Activated CD4-positive, alpha-beta memory T cell treated with anti-CD3 and anti-CD28 coated beads for 36 hours (primary cell): ENCODE data around the gene MAST3. TPM values are rescaled to one million over a fixed set of nuclear protein-coding genes. Genes with fewer than 3 reads are reported as not detected.
A peak's percentile ranks its signal among the peaks of the same experiment; 100 is the strongest.
"Not testable (repeated sequence)": the region's sequence is repeated elsewhere in the genome, so short reads cannot be mapped to it uniquely, and the experiment has no call there.

ENCODE experiments used
- CTCF ChIA-PET: fragments of 350-600 bp; sonication (Branson Sonifier 250); formaldehyde crosslinking; loops from one replicate; lab custom pipeline; 2021; ENCODE audit warnings: antibody characterized with exemption, inconsistent platforms; lab: Charles Lee
- POLR2A ChIA-PET: fragments of 350-600 bp; sonication (Branson Sonifier 250); formaldehyde crosslinking; loops from one replicate; lab custom pipeline; 2021; ENCODE audit warnings: antibody characterized with exemption; lab: Charles Lee
- DNase-seq: peaks from one replicate; pipeline ENCODE4 v3.0.0-alpha.2; 2020
- H3K27ac Mint-ChIP-seq: one replicate; pipeline ENCODE4 v1.8.0; 2021; ENCODE audit warnings: mixed read lengths
- H3K27me3 Mint-ChIP-seq: one replicate; pipeline ENCODE4 v1.8.0; 2021; ENCODE audit warnings: mixed read lengths
- H3K36me3 Mint-ChIP-seq: one replicate; pipeline ENCODE4 v1.8.0; 2021; ENCODE audit warnings: mixed read lengths
- H3K4me1 Mint-ChIP-seq: one replicate; pipeline ENCODE4 v1.8.0; 2021; ENCODE audit warnings: low read depth, mixed read lengths
- H3K4me3 Mint-ChIP-seq: one replicate; pipeline ENCODE4 v1.8.0; 2021; ENCODE audit warnings: mild to moderate bottlenecking, mixed read lengths
- H3K9me3 Mint-ChIP-seq: one replicate; pipeline ENCODE4 v1.8.0; 2021; ENCODE audit warnings: mixed read lengths
- intact Hi-C: fragments of 100-400 bp; cut with micrococcal nuclease; formaldehyde crosslinking; loops from one replicate; pipeline ENCODE4 v1.15.1; 2023
- total RNA-seq, 2 experiments: library from RNA; stranded (reverse); gene quantifications; one replicate each; pipeline ENCODE4 v1.2.3, GENCODE V29; 2021

Gene MAST3
- total RNA-seq, 2 experiments from 2014 or later, result 22.5 to 23.8 TPM

- intact Hi-C loops, result no loop called here
- H3K9me3 Mint-ChIP-seq, result no peaks in the 10 kb centered on the region
- CTCF ChIA-PET, result interaction anchor here (1.7 kb wide), 1 partner anchor 12 kb away, joined by 5 read pairs; no protein-coding TSS in a partner anchor
Observed at GRCh38 chr19:18155095-18156087, 57.8 kb downstream of the MAST3 start.

GRCh38 chr19:18156268-18156667, 58.7 kb downstream of the MAST3 start:
- POLR2A ChIA-PET, result no interaction called here
- Mint-ChIP-seq H3K27ac (no peak overlapping the region), H3K4me1 (peaks cover 21% of the 10 kb centered on the region), H3K36me3 (no peaks in the 10 kb centered on the region), H3K27me3 (no peaks in the 10 kb centered on the region), H3K4me3 (no peak overlapping the region), H3K9me3 (no peaks in the 10 kb centered on the region)
- intact Hi-C loops, result no loop called here
- DNase-seq, result no peak
- CTCF ChIA-PET, result interaction anchor here (1.7 kb wide), 1 partner anchor 11 kb away, joined by 5 read pairs; no protein-coding TSS in a partner anchor

More at GRCh38 chr19:18155095-18156087, 57.8 kb downstream of the MAST3 start:
- no peak overlapping the region for H3K27ac Mint-ChIP-seq
- H3K4me1 Mint-ChIP-seq, result peaks cover 24% of the 10 kb centered on the region
- no peak for DNase-seq
- H3K27me3 Mint-ChIP-seq, result no peaks in the 10 kb centered on the region
- no peak overlapping the region for H3K4me3 Mint-ChIP-seq
- POLR2A ChIA-PET, result no interaction called here
- no peaks in the 10 kb centered on the region for H3K36me3 Mint-ChIP-seq

GRCh38 chr19:18156841-18157464, 59.4 kb downstream of the MAST3 start:
- peaks cover 16% of the 10 kb centered on the region for H3K4me1 Mint-ChIP-seq
- H3K9me3 Mint-ChIP-seq, result no peaks in the 10 kb centered on the region
- H3K27ac Mint-ChIP-seq, result no peak overlapping the region
- POLR2A ChIA-PET, result no interaction called here
- H3K36me3 Mint-ChIP-seq, result no peaks in the 10 kb centered on the region
- no peak overlapping the region for H3K4me3 Mint-ChIP-seq
- intact Hi-C loops, result no loop called here
- CTCF ChIA-PET, result no interaction called here
- no peak for DNase-seq
- H3K27me3 Mint-ChIP-seq, result no peaks in the 10 kb centered on the region

DNA sequence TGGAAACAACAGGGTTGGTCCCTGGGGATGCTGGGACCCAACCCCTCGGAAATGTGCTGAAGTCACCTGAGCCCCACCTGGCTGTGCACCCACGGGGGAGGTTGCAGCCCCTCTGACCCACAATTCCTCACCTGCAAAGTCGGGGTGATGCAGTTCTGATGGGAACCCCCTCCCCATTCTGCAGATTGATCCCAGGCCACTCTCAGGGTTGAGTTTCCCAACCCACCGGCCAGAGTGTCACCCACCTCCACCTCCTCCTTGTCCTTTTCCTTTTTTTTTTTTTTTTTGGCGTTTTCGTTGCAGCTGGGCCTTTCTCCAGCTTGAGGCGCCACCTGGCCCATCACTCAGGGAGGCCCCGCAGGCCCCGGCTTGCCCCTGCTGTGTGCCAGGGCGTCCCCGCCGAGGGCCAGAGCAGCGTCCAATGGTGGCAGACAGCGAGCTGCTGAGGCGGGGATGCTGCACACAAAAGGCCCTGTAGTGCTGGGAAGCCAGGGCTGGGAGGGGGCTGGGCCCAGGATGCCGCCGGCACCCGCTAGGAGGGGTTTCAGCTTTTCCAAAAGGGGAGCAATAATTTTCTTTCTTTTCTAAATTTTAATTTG, 60.0 kb downstream of the MAST3 start:
- H3K9me3 Mint-ChIP-seq, result no peaks in the 10 kb centered on the region
- POLR2A ChIA-PET, result interaction anchor here (0.6 kb wide), 1 partner anchor 67 kb away, joined by 3 read pairs; no protein-coding TSS in a partner anchor
- DNase-seq, result no peak
- no peaks in the 10 kb centered on the region for H3K27me3 Mint-ChIP-seq
- H3K27ac Mint-ChIP-seq, result no peak overlapping the region
- no peaks in the 10 kb centered on the region for H3K36me3 Mint-ChIP-seq
- H3K4me3 Mint-ChIP-seq, result no peak overlapping the region
- peaks cover 15% of the 10 kb centered on the region for H3K4me1 Mint-ChIP-seq
- intact Hi-C loops, result no loop called here
- CTCF ChIA-PET, result interaction anchor here (0.5 kb wide), 1 partner anchor 584 kb away, joined by 3 read pairs; no protein-coding TSS in a partner anchor

- POLR2A ChIA-PET, result interaction anchor here (0.6 kb wide), 1 partner anchor 66 kb away, joined by 3 read pairs; no protein-coding TSS in a partner anchor
- no peak overlapping the region for H3K4me3 Mint-ChIP-seq
- peaks cover 15% of the 10 kb centered on the region for H3K4me1 Mint-ChIP-seq
- no peak overlapping the region for H3K27ac Mint-ChIP-seq
- DNase-seq, result no peak
- CTCF ChIA-PET, result no interaction called here
- intact Hi-C loops, result no loop called here
- H3K36me3 Mint-ChIP-seq, result peaks cover 3% of the 10 kb centered on the region
- H3K27me3 Mint-ChIP-seq, result no peaks in the 10 kb centered on the region
- H3K9me3 Mint-ChIP-seq, result no peaks in the 10 kb centered on the region
Observed at GRCh38 chr19:18158467-18158866, 60.9 kb downstream of the MAST3 start.

GRCh38 chr19:18159059-18159616, 61.6 kb downstream of the MAST3 start:
- H3K9me3 Mint-ChIP-seq, H3K36me3 Mint-ChIP-seq, intact Hi-C loops, H3K27ac Mint-ChIP-seq, DNase-seq, H3K27me3 Mint-ChIP-seq, CTCF ChIA-PET, H3K4me3 Mint-ChIP-seq, POLR2A ChIA-PET: not testable (repeated sequence)
- H3K4me1 Mint-ChIP-seq, result peaks cover 11% of the 10 kb centered on the region

DNA sequence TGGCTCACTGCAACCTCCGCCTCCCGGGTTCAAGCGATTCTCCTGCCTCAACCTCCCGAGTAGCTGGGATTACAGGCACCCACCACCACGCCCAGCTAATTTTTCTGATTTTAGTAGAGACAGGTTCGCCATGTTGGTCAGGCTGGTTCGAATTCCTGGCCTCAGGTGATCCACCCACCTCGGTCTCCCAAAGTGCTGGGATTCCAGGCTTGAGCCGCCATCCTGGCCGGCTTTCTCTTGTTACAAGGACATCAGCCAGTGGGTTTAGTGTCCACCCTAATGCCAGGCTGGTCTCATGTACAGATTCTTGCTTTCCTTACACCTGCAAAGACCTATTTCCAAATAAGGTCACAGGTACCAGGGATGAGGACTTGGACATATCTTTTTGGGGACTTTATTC, 62.2 kb downstream of the MAST3 start:
- ChIA-PET POLR2A (interaction anchor here (2.2 kb wide), 1 partner anchor 8 kb away, joined by 8 read pairs; the partner anchor contains the start of gene PIK3R2), CTCF (interaction anchor here (1.0 to 2.3 kb wide), 7 partner anchors 8 to 92 kb away, joined by 3 to 16 read pairs (median 7); partner anchors contain the start of genes MPV17L2 and PIK3R2)
- Mint-ChIP-seq H3K36me3 (peaks cover 3% of the 10 kb centered on the region), H3K27me3 (no peaks in the 10 kb centered on the region), H3K27ac (no peak overlapping the region), H3K4me1 (peaks cover 6% of the 10 kb centered on the region), H3K4me3 (no peak overlapping the region), H3K9me3 (no peaks in the 10 kb centered on the region)
- DNase-seq, result no peak
- intact Hi-C loops, result loop anchor here (2.0 kb wide), 1 partner anchor 65 kb away; no protein-coding TSS in a partner anchor

DNA sequence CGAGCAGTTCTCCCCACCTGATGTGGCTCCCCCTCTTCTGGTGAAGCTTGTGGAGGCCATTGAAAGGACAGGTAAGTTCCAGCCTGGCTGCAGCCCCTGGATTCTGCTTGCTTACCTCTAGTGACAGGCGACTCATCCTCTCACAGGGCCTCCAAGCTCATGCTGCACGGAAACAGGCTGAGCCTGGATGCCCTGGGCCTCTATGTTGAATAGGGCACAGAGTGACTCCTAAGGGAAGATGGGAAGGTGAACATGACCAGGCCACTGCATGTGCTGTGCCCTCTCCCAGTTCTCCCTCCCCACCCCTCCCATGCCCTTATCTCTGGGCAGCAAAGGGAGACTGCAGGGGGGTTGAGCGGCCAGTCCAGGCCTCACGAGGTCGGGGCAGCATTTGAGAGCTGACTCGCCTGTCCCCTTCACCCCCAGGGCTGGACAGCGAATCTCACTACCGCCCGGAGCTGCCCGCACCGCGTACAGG, 63.0 kb downstream of the MAST3 start:
- no peaks in the 10 kb centered on the region for H3K27me3 Mint-ChIP-seq
- peak; percentile 32 for DNase-seq
- H3K36me3 Mint-ChIP-seq, result peaks cover 4% of the 10 kb centered on the region
- peaks cover 4% of the 10 kb centered on the region for H3K4me1 Mint-ChIP-seq
- H3K27ac Mint-ChIP-seq, result peak overlapping the region; percentile 38
- no peaks in the 10 kb centered on the region for H3K9me3 Mint-ChIP-seq
- intact Hi-C loops, result loop anchor here (2.0 kb wide), 1 partner anchor 64 kb away; no protein-coding TSS in a partner anchor
- ChIA-PET CTCF (interaction anchor here (0.9 to 2.3 kb wide), 10 partner anchors 9 to 118 kb away, joined by 3 to 16 read pairs (median 4); partner anchors contain the start of genes MAST3, MPV17L2 and PIK3R2), POLR2A (interaction anchor here (0.8 to 2.2 kb wide), 2 partner anchors 9 to 158 kb away, joined by 3 to 8 read pairs; partner anchors contain the start of gene PIK3R2)
- peak overlapping the region; percentile 64 for H3K4me3 Mint-ChIP-seq

DNA sequence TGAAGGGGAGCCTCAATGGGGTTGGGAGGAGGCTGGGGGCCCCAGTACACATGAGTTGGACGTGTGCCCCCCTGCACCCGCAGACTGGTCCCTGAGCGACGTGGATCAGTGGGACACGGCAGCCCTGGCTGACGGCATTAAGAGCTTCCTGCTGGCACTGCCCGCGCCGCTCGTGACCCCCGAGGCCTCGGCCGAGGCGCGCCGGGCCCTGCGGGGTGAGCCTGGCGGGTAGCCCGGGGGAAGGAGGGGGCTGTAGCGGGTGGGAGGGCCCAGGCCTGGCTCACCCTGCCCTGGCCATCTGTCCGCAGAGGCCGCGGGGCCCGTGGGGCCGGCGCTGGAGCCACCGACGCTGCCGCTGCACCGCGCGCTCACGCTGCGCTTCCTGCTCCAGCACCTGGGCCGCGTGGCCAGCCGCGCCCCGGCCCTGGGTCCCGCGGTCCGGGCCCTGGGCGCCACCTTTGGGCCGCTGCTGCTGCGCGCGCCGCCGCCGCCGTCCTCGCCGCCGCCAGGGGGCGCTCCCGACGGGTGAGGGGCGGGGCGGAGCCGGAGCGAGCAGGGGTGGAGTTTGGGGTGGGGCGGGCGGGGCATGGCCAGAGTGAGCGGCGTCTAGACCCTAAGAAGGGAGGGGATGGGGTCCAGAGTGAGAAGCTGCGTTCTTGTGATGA, 63.5 kb downstream of the MAST3 start:
- Mint-ChIP-seq H3K4me3 (peak overlapping the region; percentile 64), H3K9me3 (no peaks in the 10 kb centered on the region), H3K27ac (no peak overlapping the region), H3K4me1 (peaks cover 4% of the 10 kb centered on the region), H3K36me3 (peaks cover 10% of the 10 kb centered on the region), H3K27me3 (no peaks in the 10 kb centered on the region)
- CTCF ChIA-PET, result interaction anchor here (0.6 to 2.3 kb wide), 12 partner anchors 9 to 117 kb away, joined by 3 to 16 read pairs (median 4); partner anchors contain the start of genes MAST3, MPV17L2 and PIK3R2
- intact Hi-C loops, result loop anchor here (2.0 kb wide), 1 partner anchor 64 kb away; no protein-coding TSS in a partner anchor
- POLR2A ChIA-PET, result interaction anchor here (0.8 to 2.2 kb wide), 2 partner anchors 9 to 157 kb away, joined by 3 to 8 read pairs; partner anchors contain the start of gene PIK3R2
- DNase-seq, result peak; percentile 84

- ChIA-PET CTCF (interaction anchor here (0.9 to 2.3 kb wide), 7 partner anchors 10 to 64 kb away, joined by 3 to 16 read pairs (median 4); partner anchors contain the start of genes MAST3, MPV17L2 and PIK3R2), POLR2A (interaction anchor here (2.2 kb wide), 1 partner anchor 10 kb away, joined by 8 read pairs; the partner anchor contains the start of gene PIK3R2)
- no peak for DNase-seq
- peak overlapping the region; percentile 29 for H3K4me3 Mint-ChIP-seq
- H3K36me3 Mint-ChIP-seq, result peaks cover 10% of the 10 kb centered on the region
- intact Hi-C loops, result loop anchor here (2.0 kb wide), 1 partner anchor 63 kb away; no protein-coding TSS in a partner anchor
- no peaks in the 10 kb centered on the region for H3K27me3 Mint-ChIP-seq
- H3K27ac Mint-ChIP-seq, result no peak overlapping the region
- no peaks in the 10 kb centered on the region for H3K9me3 Mint-ChIP-seq
- H3K4me1 Mint-ChIP-seq, result peaks cover 4% of the 10 kb centered on the region
Observed at GRCh38 chr19:18161636-18162002, 64.0 kb downstream of the MAST3 start.
